Thyroid gland (tissue), 4 donors: ENCODE data around the gene P2RX6. TPM values are rescaled to one million over a fixed set of nuclear protein-coding genes. Genes with fewer than 3 reads are reported as not detected.

ENCODE experiments used
- DNase-seq, 2 donors: peaks; one replicate each; pipeline ENCODE4 v3.0.0-alpha.2; 2019
- H3K27ac ChIP-seq, 3 donors: fragments of 200-600 bp; sonication (generic); 1 replicate in 2 of 3; 2 replicates in 1 of 3; pipeline ENCODE4 v1.5.1; 2016 to 2019; ENCODE audit warnings: mild to moderate bottlenecking in 1 of 3, moderate library complexity in 1 of 3
- H3K27me3 ChIP-seq: fragments of 200-600 bp; sonication (generic); one replicate; pipeline ENCODE4 v1.5.1; 2019
- H3K36me3 ChIP-seq, 2 donors: fragments of 200-600 bp; sonication (generic); one replicate each; pipeline ENCODE4 v1.5.1; 2016 to 2019
- H3K4me1 ChIP-seq, 2 donors: fragments of 200-600 bp; sonication (generic); one replicate each; pipeline ENCODE4 v1.5.1; 2017 to 2019
- H3K4me3 ChIP-seq, 3 donors: fragments of 200-600 bp; sonication (generic); replicated peaks in 1 of 3; 1 replicate in 2 of 3; 2 replicates in 1 of 3; pipeline ENCODE4 v1.5.1; 2016; ENCODE audit warnings: mild to moderate bottlenecking in 1 of 3
- H3K9me3 ChIP-seq: fragments of 200-600 bp; sonication (generic); one replicate; pipeline ENCODE4 v1.5.1; 2017
- POLR2A ChIP-seq, 2 donors: fragments of 450-650 bp; IDR thresholded peaks; one replicate each; pipeline ENCODE4 v1.6.1; 2017; ENCODE audit warnings: antibody characterized with exemption in 2 of 2, mild to moderate bottlenecking in 2 of 2, moderate library complexity in 1 of 2
- WGBS, 2 donors: methylation state at CpG; one replicate each; pipeline ENCODE4 v1.1.5; 2017; 5-methylcytosine and 5-hydroxymethylcytosine counted together
- intact Hi-C: fragments of 100-400 bp; cut with DNase I; formaldehyde crosslinking; loops from one replicate; pipeline ENCODE4 v1.15.1; 2023
- total RNA-seq, 4 donors: library from RNA; depleted of rRNA; stranded (reverse); fragments of >200 nt; gene quantifications; one replicate each; pipeline ENCODE4 v1.2.3, GENCODE V29; 2016
- TF ChIP-seq, protein P1 (sequence below), 6 experiments: fragments of 200-600 bp in 3 of 6; fragments of 450-650 bp in 3 of 6; sonication (generic) in 3 of 6; IDR thresholded peaks; one replicate each; pipeline ENCODE4 v1.5.1; 2016 to 2019; ENCODE audit warnings: antibody characterized with exemption in 6 of 6, mild to moderate bottlenecking in 2 of 6, inconsistent platforms in 1 of 6, moderate library complexity in 1 of 6

The P2RX6 gene
- total RNA-seq: under 1 TPM in 1 of 4 donors, not detected in 3; 0.40 TPM

DNA sequence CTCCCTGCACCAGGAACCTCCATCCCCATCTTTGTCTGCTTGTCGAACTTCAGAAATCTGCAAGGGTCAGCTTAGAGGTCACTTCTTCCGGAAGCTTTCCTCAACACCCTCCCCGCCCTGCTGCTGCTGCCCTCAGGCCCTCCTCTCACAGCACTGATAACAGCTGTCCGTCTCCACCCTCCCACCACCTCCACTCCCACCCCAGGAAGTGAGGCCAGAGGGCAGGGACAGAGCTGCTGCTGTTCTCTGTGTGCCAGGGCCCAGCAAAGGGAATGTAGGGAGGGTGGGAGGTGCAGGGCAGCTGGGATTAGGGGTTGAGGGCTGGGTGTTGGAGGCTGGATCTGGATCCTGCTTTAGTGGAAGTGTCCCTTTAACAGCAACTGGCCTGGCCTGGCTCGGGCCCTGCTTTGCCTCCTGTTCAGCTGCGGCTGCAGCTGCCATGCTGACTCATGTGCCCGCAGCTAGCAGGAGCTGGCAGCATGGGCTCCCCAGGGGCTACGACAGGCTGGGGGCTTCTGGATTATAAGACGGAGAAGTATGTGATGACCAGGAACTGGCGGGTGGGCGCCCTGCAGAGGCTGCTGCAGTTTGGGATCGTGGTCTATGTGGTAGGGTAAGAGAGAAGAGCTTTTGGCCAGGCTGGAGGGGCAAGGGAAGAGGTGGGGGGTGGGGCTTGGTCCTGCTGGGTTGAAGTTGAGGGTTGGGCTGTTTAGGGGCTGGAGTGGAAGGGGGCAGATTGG, at the start of gene P2RX6:
TSS of gene P2RX6 (plus strand) at position 440 of the 740 bp plus-strand sequence. CDS start at position 450, 10 bp downstream.
- peak within 1 kb of the TSS in 1 of 3 donors; percentile 3 for H3K27ac ChIP-seq
- peaks cover 8 to 17% of the 10 kb centered on the region in 2 donors for H3K4me1 ChIP-seq
- no peaks in the 10 kb centered on the region for H3K36me3 ChIP-seq
- WGBS, 2 donors: 34 to 38% methylated on average over 12 of the region's 12 CpGs
- TF ChIP-seq, protein P1, sequence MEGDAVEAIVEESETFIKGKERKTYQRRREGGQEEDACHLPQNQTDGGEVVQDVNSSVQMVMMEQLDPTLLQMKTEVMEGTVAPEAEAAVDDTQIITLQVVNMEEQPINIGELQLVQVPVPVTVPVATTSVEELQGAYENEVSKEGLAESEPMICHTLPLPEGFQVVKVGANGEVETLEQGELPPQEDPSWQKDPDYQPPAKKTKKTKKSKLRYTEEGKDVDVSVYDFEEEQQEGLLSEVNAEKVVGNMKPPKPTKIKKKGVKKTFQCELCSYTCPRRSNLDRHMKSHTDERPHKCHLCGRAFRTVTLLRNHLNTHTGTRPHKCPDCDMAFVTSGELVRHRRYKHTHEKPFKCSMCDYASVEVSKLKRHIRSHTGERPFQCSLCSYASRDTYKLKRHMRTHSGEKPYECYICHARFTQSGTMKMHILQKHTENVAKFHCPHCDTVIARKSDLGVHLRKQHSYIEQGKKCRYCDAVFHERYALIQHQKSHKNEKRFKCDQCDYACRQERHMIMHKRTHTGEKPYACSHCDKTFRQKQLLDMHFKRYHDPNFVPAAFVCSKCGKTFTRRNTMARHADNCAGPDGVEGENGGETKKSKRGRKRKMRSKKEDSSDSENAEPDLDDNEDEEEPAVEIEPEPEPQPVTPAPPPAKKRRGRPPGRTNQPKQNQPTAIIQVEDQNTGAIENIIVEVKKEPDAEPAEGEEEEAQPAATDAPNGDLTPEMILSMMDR (IDR thresholded peaks at IDR 0.05): no peak
- TF ChIP-seq POLR2A (IDR thresholded peaks at IDR 0.05): no peak
- no peaks in the 10 kb centered on the region for H3K9me3 ChIP-seq
- DNase-seq: no peak
- intact Hi-C loops: loop anchor here (5.0 kb wide), 1 partner anchor 48 kb away; the partner anchor contains the start of gene AIFM3
- H3K4me3 ChIP-seq: peak within 1 kb of the TSS in 1 of 3 donors; percentile 8
- H3K27me3 ChIP-seq: no peaks in the 10 kb centered on the region

DNA sequence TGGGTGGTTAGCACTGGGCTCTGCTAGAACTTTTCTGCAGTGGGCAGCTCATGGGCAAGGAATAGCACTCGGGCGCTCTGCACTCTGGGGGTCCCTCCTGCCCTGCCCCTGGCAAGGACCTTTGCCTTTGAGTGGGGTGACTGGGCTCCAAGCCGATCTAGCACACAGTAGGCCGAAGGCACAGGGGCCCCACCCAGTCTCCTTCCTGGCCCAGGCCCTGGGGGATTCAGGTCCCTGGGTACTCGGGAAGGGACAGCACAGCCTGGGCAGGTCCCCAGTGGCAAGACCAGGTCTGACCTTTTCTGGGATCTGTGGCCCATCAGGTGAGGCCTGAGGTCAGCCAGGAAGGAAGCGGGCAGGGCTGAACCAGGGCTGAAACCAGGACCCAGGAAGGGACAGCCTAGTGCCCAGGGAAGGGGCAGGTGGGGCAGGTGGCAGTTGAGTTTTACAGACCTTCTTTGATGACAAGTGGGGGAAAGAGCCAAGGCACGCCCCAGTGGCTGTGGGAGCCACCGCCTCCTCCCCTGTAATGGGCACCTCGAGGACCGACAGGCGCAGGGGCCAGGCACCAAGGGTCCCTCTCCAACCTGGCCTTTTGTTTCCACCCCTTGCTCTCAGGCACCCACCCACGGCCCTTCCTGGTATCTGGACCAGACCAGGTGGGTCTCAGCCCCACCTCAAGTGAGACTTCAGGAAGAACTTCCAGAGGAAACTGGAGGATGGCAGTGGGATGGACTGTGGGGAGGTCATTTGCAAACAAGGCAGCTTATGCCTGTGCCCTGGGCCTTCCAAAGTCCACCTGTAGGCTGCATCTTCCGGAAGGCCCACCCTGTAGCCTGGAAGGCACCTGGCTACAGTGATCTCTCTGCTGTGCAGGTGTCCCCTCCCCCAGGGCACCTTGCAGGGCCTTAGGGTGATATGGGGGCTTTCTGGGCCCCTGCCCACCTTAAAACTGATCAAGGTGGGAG, 48.8 kb upstream of the P2RX6 start:
- Histone ChIP-seq H3K36me3 (no peaks in the 10 kb centered on the region), H3K4me3 (no peak overlapping the region), H3K27ac (no peak overlapping the region), H3K4me1 (peaks cover 4 to 9% of the 10 kb centered on the region in 2 donors), H3K27me3 (no peaks in the 10 kb centered on the region), H3K9me3 (no peaks in the 10 kb centered on the region)
- no peak for DNase-seq
- no peak for TF ChIP-seq POLR2A (IDR thresholded peaks at IDR 0.05)
- TF ChIP-seq, protein P1 (IDR thresholded peaks at IDR 0.05): no peak
- intact Hi-C loops: loop anchor here (5.0 kb wide), 1 partner anchor 51 kb away; the partner anchor contains the start of gene P2RX6
- WGBS, 2 donors: 78 to 82% methylated on average over 4 to 7 of the region's 13 CpGs

DNA sequence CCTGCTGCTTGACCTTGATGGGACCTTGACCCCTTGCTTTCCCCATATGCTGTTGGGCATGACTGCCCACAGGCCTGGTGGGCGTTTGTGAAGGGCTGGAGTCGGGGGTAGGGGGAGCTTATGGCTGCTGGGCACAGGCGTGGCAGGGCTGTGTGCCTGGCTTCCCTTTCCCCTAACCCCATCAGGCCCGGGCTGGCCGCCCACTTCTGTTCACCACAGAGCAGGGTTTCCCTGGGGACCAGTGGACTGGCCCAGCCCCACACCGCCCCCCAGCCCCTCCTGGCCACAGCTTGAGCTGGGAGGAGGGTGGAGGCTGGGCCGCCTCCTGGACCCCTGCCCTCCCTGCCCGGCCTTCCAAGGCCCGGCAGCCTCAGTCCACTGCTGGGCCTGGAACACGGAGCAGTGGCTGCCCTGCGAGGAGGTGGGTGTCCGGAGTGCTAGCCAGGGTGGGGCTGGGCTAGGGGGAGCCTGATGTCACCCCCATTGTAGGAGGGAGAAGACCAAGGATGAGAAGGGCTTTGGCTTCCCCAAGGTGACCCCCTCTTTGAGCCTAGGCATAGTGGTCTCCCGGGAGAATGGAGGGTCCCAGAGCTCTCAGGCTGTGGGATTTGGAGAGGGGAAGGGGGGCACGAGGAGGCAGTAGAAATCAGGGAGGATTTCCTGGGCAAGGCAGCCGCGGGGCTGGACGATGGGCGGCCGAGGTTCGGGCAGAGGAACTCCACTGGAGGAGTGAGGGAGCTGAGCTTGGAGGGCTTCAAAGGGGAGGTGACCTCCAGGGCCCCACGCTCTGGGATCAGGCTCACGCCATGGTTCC, 47.9 kb upstream of the P2RX6 start, which contains the start of gene AIFM3:
TSS of gene AIFM3 (plus strand) at position 373 of the 814 bp plus-strand sequence. CDS start 690 bp downstream, outside the sequence.
- H3K4me3 ChIP-seq: no peak within 1 kb of the TSS
- H3K27ac ChIP-seq: no peak within 1 kb of the TSS
- DNase-seq: no peak
- H3K9me3 ChIP-seq: no peaks in the 10 kb centered on the region
- TF ChIP-seq POLR2A (IDR thresholded peaks at IDR 0.05): no peak
- TF ChIP-seq, protein P1 (IDR thresholded peaks at IDR 0.05): no peak
- 61 to 73% methylated on average over 12 of the region's 22 CpGs for WGBS, 2 donors
- H3K36me3 ChIP-seq: no peaks in the 10 kb centered on the region
- intact Hi-C loops: loop anchor here (5.0 kb wide), 1 partner anchor 50 kb away; the partner anchor contains the start of gene P2RX6
- H3K4me1 ChIP-seq: peaks cover 4 to 9% of the 10 kb centered on the region in 2 donors
- H3K27me3 ChIP-seq: no peaks in the 10 kb centered on the region

DNA sequence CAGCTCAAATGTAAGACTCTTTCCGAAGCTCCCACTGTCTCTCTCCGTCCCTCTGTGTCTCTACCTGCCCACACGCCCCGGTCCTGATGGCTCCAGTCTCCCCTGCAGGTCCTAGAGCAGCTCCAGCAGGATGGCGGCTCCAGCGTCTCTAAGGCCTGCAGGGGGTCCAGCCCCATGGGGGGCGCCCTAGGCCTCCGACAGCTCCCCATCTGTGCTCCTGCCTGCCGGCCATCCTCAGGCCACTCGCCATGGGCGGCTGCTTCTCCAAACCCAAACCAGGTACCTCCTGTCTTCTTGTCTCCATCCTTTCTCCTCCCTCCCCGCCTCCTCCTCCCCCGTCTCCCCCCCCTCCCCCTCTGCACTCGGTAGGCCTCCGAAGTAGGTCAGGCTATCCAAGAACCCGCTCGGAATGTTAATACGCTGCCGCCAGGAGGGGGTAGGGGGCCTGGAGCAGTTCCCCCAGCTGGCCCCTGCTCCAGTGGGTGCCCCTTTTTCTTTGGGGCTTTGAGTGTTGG, 47.2 kb upstream of the P2RX6 start:
- intact Hi-C loops: loop anchor here (5.0 kb wide), 1 partner anchor 50 kb away; the partner anchor contains the start of gene P2RX6
- 52% methylated on average over 11 to 15 of the region's 19 CpGs for WGBS, 2 donors
- Histone ChIP-seq H3K9me3 (no peaks in the 10 kb centered on the region), H3K36me3 (no peaks in the 10 kb centered on the region), H3K27ac (no peak overlapping the region), H3K4me3 (no peak overlapping the region), H3K27me3 (no peaks in the 10 kb centered on the region), H3K4me1 (peaks cover 4 to 9% of the 10 kb centered on the region in 2 donors)
- TF ChIP-seq, protein P1 (IDR thresholded peaks at IDR 0.05): no peak
- no peak for TF ChIP-seq POLR2A (IDR thresholded peaks at IDR 0.05)
- no peak for DNase-seq
